HT1080 (cell line): ENCODE data around the gene PVALEF. TPM values are rescaled to one million over a fixed set of nuclear protein-coding genes. Genes with fewer than 3 reads are reported as not detected.

Experiments
- DNase-seq: peaks from one replicate; pipeline ENCODE4 v3.0.0-alpha.2; 2015; ENCODE audit warnings: low read depth
- total RNA-seq: library from RNA; depleted of rRNA; stranded (reverse); fragments of >200 nt; shearing (Covaris generic); gene quantifications from 2 replicates; pipeline ENCODE4 v1.2.3, GENCODE V29; 2014

Gene PVALEF
- total RNA-seq, 1 experiment from 2014 or later: not detected

- DNase-seq: no peak
These were observed 15.8 kb downstream of the PVALEF start for GRCh38 chr17:81180836-81181810.

GRCh38 chr17:81181811-81182185, 16.5 kb downstream of the PVALEF start:
- DNase-seq: no peak

- DNase-seq: no peak
These were observed 17.3 kb downstream of the PVALEF start for GRCh38 chr17:81182596-81182995.

- no peak for DNase-seq
These were observed 18.0 kb downstream of the PVALEF start for GRCh38 chr17:81183316-81183715.

GRCh38 chr17:81183807-81184206, 18.5 kb downstream of the PVALEF start:
- DNase-seq: no peak

GRCh38 chr17:81184555-81184954, 19.2 kb downstream of the PVALEF start:
- no peak for DNase-seq

GRCh38 chr17:81186203-81186602, 20.9 kb downstream of the PVALEF start:
- DNase-seq: no peak

GRCh38 chr17:81187120-81187519, 21.8 kb downstream of the PVALEF start:
- DNase-seq: no peak

GRCh38 chr17:81187586-81188490, 22.5 kb downstream of the PVALEF start:
- no peak for DNase-seq

GRCh38 chr17:81188491-81188840, 23.2 kb downstream of the PVALEF start:
- no peak for DNase-seq

GRCh38 chr17:81189016-81189415, 23.7 kb downstream of the PVALEF start:
- no peak for DNase-seq

GRCh38 chr17:81189670-81190530, 24.6 kb downstream of the PVALEF start:
- no peak for DNase-seq

GRCh38 chr17:81190591-81190990, 25.3 kb downstream of the PVALEF start:
- DNase-seq: no peak

- no peak for DNase-seq
These were observed 25.8 kb downstream of the PVALEF start for GRCh38 chr17:81191116-81191515.

- no peak for DNase-seq
These were observed 26.3 kb downstream of the PVALEF start for GRCh38 chr17:81191646-81192045.

GRCh38 chr17:81192386-81193050, 27.2 kb downstream of the PVALEF start:
- DNase-seq: no peak

- no peak for DNase-seq
These were observed 27.7 kb downstream of the PVALEF start for GRCh38 chr17:81193051-81193410.

GRCh38 chr17:81193470-81194224, 28.3 kb downstream of the PVALEF start:
- DNase-seq: no peak

GRCh38 chr17:81194225-81194760, 29.0 kb downstream of the PVALEF start:
- no peak for DNase-seq
